ENCODE results near the gene SYTL5. TPM values are rescaled to one million over a fixed set of nuclear protein-coding genes. Genes with fewer than 3 reads are reported as not detected.

SYTL5 gene
- total and polyA plus RNA-seq, 5 donors from 2014 or later = not detected

GRCh38 chrX:38154340-38154739 lies 148.0 kb downstream of the SYTL5 start:
- ATAC-seq (ENCODE audit: low read depth in 2 of 2) = no peak
- Histone ChIP-seq H3K27ac (ENCODE audit: insufficient read depth, low read length, poor library complexity, severe bottlenecking) (no peak overlapping the region), H3K36me3 (ENCODE audit: control insufficient read depth, insufficient read depth, low read length) (no peaks in the 10 kb centered on the region), H3K9me3 (ENCODE audit: control insufficient read depth in 2 of 2, low read length in 2 of 2) (no peaks in the 10 kb centered on the region), H3K27me3 (ENCODE audit: control insufficient read depth, insufficient read depth, low read length) (no peaks in the 10 kb centered on the region), H3K4me3 (ENCODE audit: low read depth, low read length) (no peak overlapping the region), H3K4me1 (ENCODE audit: control insufficient read depth, insufficient read depth, low read length, poor library complexity, severe bottlenecking) (no peaks in the 10 kb centered on the region)
- H3K27ac Mint-ChIP-seq = no peak overlapping the region
- peaks cover 4% of the 10 kb centered on the region for H3K27me3 Mint-ChIP-seq
- H3K36me3 Mint-ChIP-seq = no peaks in the 10 kb centered on the region
- no peak overlapping the region for H3K4me3 Mint-ChIP-seq
- DNase-seq = no peak
- peaks cover 0 to 4% (median 0%) of the 10 kb centered on the region in 7 donors for H3K9me3 Mint-ChIP-seq
- no peaks in the 10 kb centered on the region for H3K4me1 Mint-ChIP-seq

GRCh38 chrX:38154818-38155217 lies 148.5 kb downstream of the SYTL5 start:
- H3K4me3 Mint-ChIP-seq = no peak overlapping the region
- H3K4me1 Mint-ChIP-seq = no peaks in the 10 kb centered on the region
- Histone ChIP-seq H3K9me3 (ENCODE audit: control insufficient read depth in 2 of 2, low read length in 2 of 2) (no peaks in the 10 kb centered on the region), H3K27me3 (ENCODE audit: control insufficient read depth, insufficient read depth, low read length) (no peaks in the 10 kb centered on the region), H3K4me3 (ENCODE audit: low read depth, low read length) (no peak overlapping the region), H3K36me3 (ENCODE audit: control insufficient read depth, insufficient read depth, low read length) (no peaks in the 10 kb centered on the region), H3K27ac (ENCODE audit: insufficient read depth, low read length, poor library complexity, severe bottlenecking) (no peak overlapping the region), H3K4me1 (ENCODE audit: control insufficient read depth, insufficient read depth, low read length, poor library complexity, severe bottlenecking) (no peaks in the 10 kb centered on the region)
- H3K36me3 Mint-ChIP-seq = no peaks in the 10 kb centered on the region
- DNase-seq = no peak
- H3K27me3 Mint-ChIP-seq = peaks cover 4% of the 10 kb centered on the region
- peaks cover 0 to 4% (median 0%) of the 10 kb centered on the region in 7 donors for H3K9me3 Mint-ChIP-seq
- ATAC-seq (ENCODE audit: low read depth in 2 of 2) = no peak
- no peak overlapping the region for H3K27ac Mint-ChIP-seq

- Mint-ChIP-seq H3K4me3 (no peak overlapping the region), H3K4me1 (no peaks in the 10 kb centered on the region), H3K27me3 (peaks cover 4% of the 10 kb centered on the region), H3K36me3 (no peaks in the 10 kb centered on the region), H3K9me3 (peaks cover 0 to 2% (median 0%) of the 10 kb centered on the region in 7 donors), H3K27ac (no peak overlapping the region)
- Histone ChIP-seq H3K27ac (ENCODE audit: insufficient read depth, low read length, poor library complexity, severe bottlenecking) (no peak overlapping the region), H3K9me3 (ENCODE audit: control insufficient read depth in 2 of 2, low read length in 2 of 2) (no peaks in the 10 kb centered on the region), H3K4me3 (ENCODE audit: low read depth, low read length) (no peak overlapping the region), H3K36me3 (ENCODE audit: control insufficient read depth, insufficient read depth, low read length) (no peaks in the 10 kb centered on the region), H3K27me3 (ENCODE audit: control insufficient read depth, insufficient read depth, low read length) (no peaks in the 10 kb centered on the region), H3K4me1 (ENCODE audit: control insufficient read depth, insufficient read depth, low read length, poor library complexity, severe bottlenecking) (no peaks in the 10 kb centered on the region)
- no peak for ATAC-seq (ENCODE audit: low read depth in 2 of 2)
- no peak for DNase-seq
Observed at GRCh38 chrX:38156838-38157237, 150.5 kb downstream of the SYTL5 start.

- H3K27ac Mint-ChIP-seq = no peak overlapping the region
- H3K27me3 Mint-ChIP-seq = peaks cover 8% of the 10 kb centered on the region
- no peak overlapping the region for H3K4me3 ChIP-seq (ENCODE audit: low read depth, low read length)
- H3K27ac ChIP-seq (ENCODE audit: insufficient read depth, low read length, poor library complexity, severe bottlenecking) = no peak overlapping the region
- DNase-seq = no peak
- H3K4me3 Mint-ChIP-seq = no peak overlapping the region
- H3K36me3 ChIP-seq (ENCODE audit: control insufficient read depth, insufficient read depth, low read length) = no peaks in the 10 kb centered on the region
- H3K4me1 Mint-ChIP-seq = no peaks in the 10 kb centered on the region
- no peak for ATAC-seq (ENCODE audit: low read depth in 2 of 2)
- no peaks in the 10 kb centered on the region for H3K9me3 ChIP-seq (ENCODE audit: control insufficient read depth in 2 of 2, low read length in 2 of 2)
- no peaks in the 10 kb centered on the region for H3K36me3 Mint-ChIP-seq
- peaks cover 0 to 1% (median 0%) of the 10 kb centered on the region in 7 donors for H3K9me3 Mint-ChIP-seq
- H3K4me1 ChIP-seq (ENCODE audit: control insufficient read depth, insufficient read depth, low read length, poor library complexity, severe bottlenecking) = no peaks in the 10 kb centered on the region
- no peaks in the 10 kb centered on the region for H3K27me3 ChIP-seq (ENCODE audit: control insufficient read depth, insufficient read depth, low read length)
Observed at GRCh38 chrX:38163193-38163592, 156.8 kb downstream of the SYTL5 start.

GRCh38 chrX:38165023-38165422 lies 158.7 kb downstream of the SYTL5 start:
- H3K27ac Mint-ChIP-seq = no peak overlapping the region
- Histone ChIP-seq H3K27me3 (ENCODE audit: control insufficient read depth, insufficient read depth, low read length) (no peaks in the 10 kb centered on the region), H3K27ac (ENCODE audit: insufficient read depth, low read length, poor library complexity, severe bottlenecking) (no peak overlapping the region), H3K4me3 (ENCODE audit: low read depth, low read length) (no peak overlapping the region), H3K4me1 (ENCODE audit: control insufficient read depth, insufficient read depth, low read length, poor library complexity, severe bottlenecking) (no peaks in the 10 kb centered on the region), H3K9me3 (ENCODE audit: control insufficient read depth in 2 of 2, low read length in 2 of 2) (no peaks in the 10 kb centered on the region), H3K36me3 (ENCODE audit: control insufficient read depth, insufficient read depth, low read length) (no peaks in the 10 kb centered on the region)
- DNase-seq (no peak), ATAC-seq (ENCODE audit: low read depth in 2 of 2) (no peak)
- no peak overlapping the region for H3K4me3 Mint-ChIP-seq
- peaks cover 0 to 1% (median 0%) of the 10 kb centered on the region in 7 donors for H3K9me3 Mint-ChIP-seq
- H3K36me3 Mint-ChIP-seq = no peaks in the 10 kb centered on the region
- peaks cover 7% of the 10 kb centered on the region for H3K27me3 Mint-ChIP-seq
- H3K4me1 Mint-ChIP-seq = no peaks in the 10 kb centered on the region

GRCh38 chrX:38166478-38167083 lies 160.2 kb downstream of the SYTL5 start:
- no peak overlapping the region for H3K4me3 Mint-ChIP-seq
- peaks cover 0 to 1% (median 0%) of the 10 kb centered on the region in 7 donors for H3K9me3 Mint-ChIP-seq
- ATAC-seq (ENCODE audit: low read depth in 2 of 2) = no peak
- no peak overlapping the region for H3K27ac Mint-ChIP-seq
- no peaks in the 10 kb centered on the region for H3K27me3 ChIP-seq (ENCODE audit: control insufficient read depth, insufficient read depth, low read length)
- H3K27ac ChIP-seq (ENCODE audit: insufficient read depth, low read length, poor library complexity, severe bottlenecking) = no peak overlapping the region
- no peaks in the 10 kb centered on the region for H3K36me3 Mint-ChIP-seq
- H3K27me3 Mint-ChIP-seq = peaks cover 7% of the 10 kb centered on the region
- H3K36me3 ChIP-seq (ENCODE audit: control insufficient read depth, insufficient read depth, low read length) = no peaks in the 10 kb centered on the region
- H3K4me1 ChIP-seq (ENCODE audit: control insufficient read depth, insufficient read depth, low read length, poor library complexity, severe bottlenecking) = no peaks in the 10 kb centered on the region
- no peaks in the 10 kb centered on the region for H3K9me3 ChIP-seq (ENCODE audit: control insufficient read depth in 2 of 2, low read length in 2 of 2)
- peak in 2 of 3 donors; percentile 5 to 36 for DNase-seq
- no peaks in the 10 kb centered on the region for H3K4me1 Mint-ChIP-seq
- no peak overlapping the region for H3K4me3 ChIP-seq (ENCODE audit: low read depth, low read length)

- Histone ChIP-seq H3K36me3 (ENCODE audit: control insufficient read depth, insufficient read depth, low read length) (no peaks in the 10 kb centered on the region), H3K4me3 (ENCODE audit: low read depth, low read length) (no peak overlapping the region), H3K4me1 (ENCODE audit: control insufficient read depth, insufficient read depth, low read length, poor library complexity, severe bottlenecking) (no peaks in the 10 kb centered on the region), H3K27ac (ENCODE audit: insufficient read depth, low read length, poor library complexity, severe bottlenecking) (no peak overlapping the region), H3K27me3 (ENCODE audit: control insufficient read depth, insufficient read depth, low read length) (no peaks in the 10 kb centered on the region), H3K9me3 (ENCODE audit: control insufficient read depth in 2 of 2, low read length in 2 of 2) (no peaks in the 10 kb centered on the region)
- H3K36me3 Mint-ChIP-seq = no peaks in the 10 kb centered on the region
- ATAC-seq (ENCODE audit: low read depth in 2 of 2) = no peak
- no peaks in the 10 kb centered on the region for H3K4me1 Mint-ChIP-seq
- H3K27me3 Mint-ChIP-seq = no peaks in the 10 kb centered on the region
- H3K9me3 Mint-ChIP-seq = peaks cover 0 to 1% (median 0%) of the 10 kb centered on the region in 7 donors
- DNase-seq = no peak
- H3K27ac Mint-ChIP-seq = no peak overlapping the region
- H3K4me3 Mint-ChIP-seq = no peak overlapping the region
Observed at GRCh38 chrX:38170556-38170955, 164.2 kb downstream of the SYTL5 start.

- Histone ChIP-seq H3K27ac (ENCODE audit: insufficient read depth, low read length, poor library complexity, severe bottlenecking) (no peak overlapping the region), H3K27me3 (ENCODE audit: control insufficient read depth, insufficient read depth, low read length) (no peaks in the 10 kb centered on the region), H3K36me3 (ENCODE audit: control insufficient read depth, insufficient read depth, low read length) (no peaks in the 10 kb centered on the region), H3K4me3 (ENCODE audit: low read depth, low read length) (no peak overlapping the region), H3K4me1 (ENCODE audit: control insufficient read depth, insufficient read depth, low read length, poor library complexity, severe bottlenecking) (no peaks in the 10 kb centered on the region), H3K9me3 (ENCODE audit: control insufficient read depth in 2 of 2, low read length in 2 of 2) (no peaks in the 10 kb centered on the region)
- no peaks in the 10 kb centered on the region for H3K27me3 Mint-ChIP-seq
- no peak for DNase-seq
- no peak overlapping the region for H3K4me3 Mint-ChIP-seq
- no peak overlapping the region for H3K27ac Mint-ChIP-seq
- no peaks in the 10 kb centered on the region for H3K9me3 Mint-ChIP-seq
- H3K36me3 Mint-ChIP-seq = no peaks in the 10 kb centered on the region
- no peak for ATAC-seq (ENCODE audit: low read depth in 2 of 2)
- H3K4me1 Mint-ChIP-seq = no peaks in the 10 kb centered on the region
Observed at GRCh38 chrX:38172596-38172995, 166.2 kb downstream of the SYTL5 start.

All from CD4-positive, CD25-positive, alpha-beta regulatory T cell (primary cell).